H1 (cell line): ENCODE results near the gene ZC3H18. TPM values are rescaled to one million over a fixed set of nuclear protein-coding genes. Genes with fewer than 3 reads are reported as not detected.

Source experiments
- CTCF ChIA-PET: fragments of 300-600 bp; sonication (Branson Sonifier 250); formaldehyde crosslinking; loops from one replicate; lab custom pipeline; 2021; ENCODE audit not compliant: partially characterized antibody; lab: Charles Lee
- POLR2A ChIA-PET: fragments of 300-600 bp; sonication (Branson Sonifier 250); formaldehyde crosslinking; loops from one replicate; lab custom pipeline; 2021; ENCODE audit warnings: inconsistent platforms; ENCODE audit not compliant: partially characterized antibody; lab: Charles Lee
- DNase-seq, 2 experiments: peaks; one replicate each; pipeline versions ENCODE4 v3.0.0 to v3.0.0-alpha.2; 2010 to 2022; ENCODE audit warnings: low spot score in 2 of 2, low read depth in 1 of 2, mixed read lengths in 1 of 2
- FAIRE-seq: peaks from 2 replicates; lab custom pipeline; 2011; peaks lifted over from hg19 to GRCh38; lab: Jason Lieb, UNC
- H2AFZ ChIP-seq: 2 replicates; pipeline ENCODE4 v1.8.1; 2012; ENCODE audit warnings: low read length, inconsistent platforms
- H2AK5ac ChIP-seq: 2 replicates; pipeline ENCODE4 v1.6.1; 2013; ENCODE audit warnings: low read depth, low read length
- H2BK120ac ChIP-seq: replicated peaks from 2 replicates; pipeline ENCODE3; 2013; ENCODE audit warnings: low read depth, low read length, inconsistent platforms
- H2BK12ac ChIP-seq: 2 replicates; pipeline ENCODE4 v1.6.1; 2013; ENCODE audit warnings: low read depth, low read length
- H2BK15ac ChIP-seq: 2 replicates; pipeline ENCODE4 v1.6.1; 2013; ENCODE audit warnings: low read length
- H2BK20ac ChIP-seq: 2 replicates; pipeline ENCODE4 v1.6.1; 2013; ENCODE audit warnings: low read length
- H2BK5ac ChIP-seq: 2 replicates; pipeline ENCODE4 v1.6.1; 2013; ENCODE audit warnings: low read depth, low read length
- H3K14ac ChIP-seq: 2 replicates; pipeline ENCODE4 v1.6.1; 2013; ENCODE audit warnings: inconsistent platforms; ENCODE audit not compliant: insufficient read length
- H3K18ac ChIP-seq: 2 replicates; pipeline ENCODE4 v1.6.1; 2013; ENCODE audit warnings: low read length; ENCODE audit errors: extremely low read depth
- H3K23ac ChIP-seq: 2 replicates; pipeline ENCODE4 v1.6.1; 2013; ENCODE audit warnings: inconsistent platforms; ENCODE audit not compliant: insufficient read length
- H3K23me2 ChIP-seq: 2 replicates; pipeline ENCODE4 v1.6.1; 2013; ENCODE audit warnings: low read depth, low read length
- H3K27ac ChIP-seq: 2 replicates; pipeline ENCODE4 v1.6.1; 2011; ENCODE audit warnings: low read depth, low read length, inconsistent platforms
- H3K27me3 ChIP-seq, 4 experiments: replicated peaks in 1 of 4; 1 replicate in 1 of 4; 2 replicates in 3 of 4; pipeline versions ENCODE4 v1.6.1 to v1.8.1; 2011 to 2013; ENCODE audit warnings: low read length in 3 of 4, mild to moderate bottlenecking in 3 of 4, inconsistent platforms in 2 of 4, mixed read lengths in 2 of 4, moderate library complexity in 1 of 4; ENCODE audit not compliant: control insufficient read depth in 3 of 4, insufficient read depth in 3 of 4; ENCODE audit errors: extremely low read depth in 1 of 4
- H3K36me3 ChIP-seq, 4 experiments: 2 replicates each; pipeline versions ENCODE4 v1.6.1 to v1.8.1; 2011 to 2013; ENCODE audit warnings: mild to moderate bottlenecking in 4 of 4, low read length in 3 of 4, moderate library complexity in 2 of 4, control low read depth in 1 of 4, inconsistent platforms in 1 of 4; ENCODE audit not compliant: insufficient read depth in 4 of 4, control insufficient read depth in 2 of 4
- H3K4ac ChIP-seq: replicated peaks from 2 replicates; pipeline ENCODE3; 2013; ENCODE audit warnings: low read length, low read depth, mixed read lengths, inconsistent platforms; ENCODE audit not compliant: insufficient read length
- H3K4me1 ChIP-seq, 4 experiments: replicated peaks in 1 of 4; 1 replicate in 1 of 4; 2 replicates in 3 of 4; pipeline versions ENCODE4 v1.6.1 to v1.8.1; 2011 to 2013; ENCODE audit warnings: low read length in 3 of 4, inconsistent platforms in 2 of 4, mixed read lengths in 1 of 4; ENCODE audit not compliant: insufficient read depth in 4 of 4, control insufficient read depth in 3 of 4
- H3K4me2 ChIP-seq, 2 experiments: 2 replicates each; pipeline versions ENCODE4 v1.6.1 to v1.8.1; 2011 to 2013; ENCODE audit warnings: low read depth in 2 of 2, low read length in 2 of 2, control low read depth in 1 of 2, inconsistent platforms in 1 of 2, mild to moderate bottlenecking in 1 of 2; ENCODE audit not compliant: insufficient read depth in 1 of 2
- H3K4me3 ChIP-seq, 4 experiments: fragments of 200-600, 300-600 bp in 1 of 4; sonication (generic), shearing (Covaris generic), sonication (Bioruptor Twin) in 1 of 4; 2 replicates each; pipeline versions ENCODE4 v1.5.1 to v1.8.1; 2011 to 2016; ENCODE audit warnings: low read length in 4 of 4, low read depth in 3 of 4, control low read depth in 2 of 4, inconsistent platforms in 2 of 4, mild to moderate bottlenecking in 2 of 4, mixed read lengths in 1 of 4, moderate library complexity in 1 of 4; ENCODE audit not compliant: insufficient read depth in 2 of 4; ENCODE audit errors: extremely low read depth in 1 of 4
- H3K56ac ChIP-seq: replicated peaks from 2 replicates; pipeline ENCODE3; 2013; ENCODE audit warnings: low read depth, mild to moderate bottlenecking, mixed read lengths, low read length, inconsistent platforms; ENCODE audit not compliant: insufficient read length
- H3K79me1 ChIP-seq: 2 replicates; pipeline ENCODE4 v1.6.1; 2013; ENCODE audit warnings: low read depth, low read length, control low read depth
- H3K79me2 ChIP-seq, 2 experiments: 2 replicates each; pipeline versions ENCODE4 v1.6.1 to v1.8.1; 2012 to 2013; ENCODE audit warnings: low read length in 2 of 2, mild to moderate bottlenecking in 2 of 2, inconsistent platforms in 1 of 2; ENCODE audit not compliant: insufficient read depth in 2 of 2, control insufficient read depth in 1 of 2
- H3K9ac ChIP-seq, 4 experiments: replicated peaks in 1 of 4; 1 replicate in 1 of 4; 2 replicates in 3 of 4; pipeline versions ENCODE4 v1.6.1 to v1.8.1; 2011 to 2013; ENCODE audit warnings: low read depth in 3 of 4, low read length in 3 of 4, control low read depth in 2 of 4, mild to moderate bottlenecking in 2 of 4, moderate library complexity in 2 of 4, inconsistent platforms in 1 of 4; ENCODE audit errors: extremely low read depth in 1 of 4
- H3K9me3 ChIP-seq, 2 experiments: 2 replicates each; pipeline versions ENCODE4 v1.6.1 to v1.8.1; 2012 to 2013; ENCODE audit warnings: mild to moderate bottlenecking in 2 of 2, moderate library complexity in 2 of 2, control low read depth in 1 of 2, inconsistent platforms in 1 of 2, low read depth in 1 of 2, low read length in 1 of 2, mixed read lengths in 1 of 2; ENCODE audit not compliant: insufficient read depth in 2 of 2
- H4K20me1 ChIP-seq, 2 experiments: replicated peaks in 1 of 2; 2 replicates each; pipeline versions ENCODE3 to v1.8.1; 2011 to 2013; ENCODE audit warnings: inconsistent platforms in 2 of 2, low read length in 2 of 2, mild to moderate bottlenecking in 1 of 2; ENCODE audit not compliant: insufficient read depth in 2 of 2, control insufficient read depth in 1 of 2
- H4K5ac ChIP-seq: 2 replicates; pipeline ENCODE4 v1.6.1; 2013; ENCODE audit warnings: low read length, low read depth, mixed read lengths, inconsistent platforms; ENCODE audit not compliant: insufficient read length
- H4K8ac ChIP-seq: 2 replicates; pipeline ENCODE4 v1.8.0; 2013; ENCODE audit warnings: mild to moderate bottlenecking, moderate library complexity, low read length, inconsistent platforms; ENCODE audit not compliant: insufficient read depth; ENCODE audit errors: extremely low read depth
- H4K91ac ChIP-seq: replicated peaks from 2 replicates; pipeline ENCODE3; 2013; ENCODE audit warnings: low read length, mixed read lengths, inconsistent platforms; ENCODE audit not compliant: insufficient read length
- BCL11A ChIP-seq, 2 experiments: IDR thresholded peaks; one replicate each; pipeline ENCODE4 v1.6.1; 2011; ENCODE audit warnings: low read depth in 2 of 2, low read length in 2 of 2, mild to moderate bottlenecking in 2 of 2
- BRCA1 ChIP-seq: IDR thresholded peaks from 2 replicates; pipeline ENCODE4 v1.6.1; 2012; ENCODE audit warnings: low read depth, low read length, improper control_type of control experiment
- CHD2 ChIP-seq: IDR thresholded peaks from 2 replicates; pipeline ENCODE4 v1.6.1; 2012; ENCODE audit warnings: low read length, improper control_type of control experiment
- CREB1 ChIP-seq: IDR thresholded peaks from 2 replicates; pipeline ENCODE4 v1.6.1; 2012; ENCODE audit warnings: inconsistent platforms
- CTBP2 ChIP-seq: IDR thresholded peaks from 2 replicates; pipeline ENCODE4 v1.7.0; 2011; ENCODE audit warnings: borderline replicate concordance, mild to moderate bottlenecking, moderate library complexity, mixed read lengths, low read length; ENCODE audit not compliant: insufficient read depth, insufficient read length
- HDAC6 ChIP-seq: IDR thresholded peaks from one replicate; pipeline ENCODE4 v1.7.1; 2012; ENCODE audit warnings: low read depth, mild to moderate bottlenecking, inconsistent platforms, low read length, moderate library complexity
- KDM5A ChIP-seq: fragments of 200-600 bp; IDR thresholded peaks from 2 replicates; pipeline ENCODE4 v1.7.1; 2012; ENCODE audit warnings: mild to moderate bottlenecking, low read length, inconsistent platforms, mixed read lengths
- PHF8 ChIP-seq: fragments of 200-600 bp; sonication (generic); conservative IDR thresholded peaks from 2 replicates; pipeline ENCODE4 v1.7.1; 2012; ENCODE audit warnings: low read depth, mild to moderate bottlenecking, inconsistent platforms, low read length, moderate library complexity
- RBBP5 ChIP-seq: IDR thresholded peaks from 2 replicates; pipeline ENCODE4 v1.7.1; 2012; ENCODE audit warnings: low read depth, mild to moderate bottlenecking, inconsistent platforms, low read length, moderate library complexity, borderline replicate concordance
- RFX5 ChIP-seq: IDR thresholded peaks from 2 replicates; pipeline ENCODE4 v1.6.1; 2011; ENCODE audit warnings: low read depth, low read length, improper control_type of control experiment, borderline replicate concordance
- SP1 ChIP-seq: IDR thresholded peaks from 2 replicates; pipeline ENCODE4 v1.6.1; 2011; ENCODE audit warnings: low read depth, low read length
- SP2 ChIP-seq: IDR thresholded peaks from 2 replicates; pipeline ENCODE4 v1.6.1; 2012; ENCODE audit warnings: mild to moderate bottlenecking, low read length, inconsistent platforms
- TBP ChIP-seq: IDR thresholded peaks from 2 replicates; pipeline ENCODE4 v1.6.1; 2011; ENCODE audit warnings: low read depth, low read length, improper control_type of control experiment
- TCF12 ChIP-seq: IDR thresholded peaks from 2 replicates; pipeline ENCODE4 v1.6.1; 2011; ENCODE audit warnings: low read depth, mild to moderate bottlenecking, low read length
- WGBS, 2 experiments: shearing (Covaris generic) in 1 of 2; methylation state at CpG; one replicate each; pipeline versions ENCODE4 v1.1.6 to v1.1.7; 2013 to 2015; ENCODE audit warnings: low lambda C conversion rate in 2 of 2, mixed read lengths in 2 of 2, inconsistent platforms in 1 of 2, low coverage in 1 of 2, missing lambda C conversion rate in 1 of 2; ENCODE audit not compliant: insufficient replicate concordance in 2 of 2, insufficient coverage in 1 of 2, insufficient read length in 1 of 2; ENCODE audit errors: extremely low coverage in 1 of 2, missing lambda C conversion rate in 1 of 2; 5-methylcytosine and 5-hydroxymethylcytosine counted together
- polyA plus RNA-seq, 7 experiments: library from polyadenylated mRNA; depleted of rRNA in 3 of 7; stranded (reverse) in 5 of 7; unstranded in 2 of 7; fragments of >200 nt in 5 of 7; fragments of 200-250 nt in 2 of 7; gene quantifications; 1 replicate in 5 of 7; 2 replicates in 1 of 7; 4 replicates in 1 of 7; pipeline versions ENCODE4 v1.2.1 to v1.2.3, GENCODE V29; 2011 to 2013; ENCODE audit warnings: missing spikeins in 2 of 7, mixed read lengths in 2 of 7
- total RNA-seq: library from RNA; stranded (reverse); fragmentation: NEBNext Ultra II Directional; extraction: Animal tissue kit (Norgen Biotek cat#: 25700); gene quantifications from 2 replicates; pipeline ENCODE4 v1.2.1, GENCODE V29; 2021

Gene ZC3H18
- total and polyA plus RNA-seq, 2 of the 8 experiments (the other 6 are each of a cell fraction or from before 2014, with no cell fraction given): 12.1 to 73.2 TPM

DNA sequence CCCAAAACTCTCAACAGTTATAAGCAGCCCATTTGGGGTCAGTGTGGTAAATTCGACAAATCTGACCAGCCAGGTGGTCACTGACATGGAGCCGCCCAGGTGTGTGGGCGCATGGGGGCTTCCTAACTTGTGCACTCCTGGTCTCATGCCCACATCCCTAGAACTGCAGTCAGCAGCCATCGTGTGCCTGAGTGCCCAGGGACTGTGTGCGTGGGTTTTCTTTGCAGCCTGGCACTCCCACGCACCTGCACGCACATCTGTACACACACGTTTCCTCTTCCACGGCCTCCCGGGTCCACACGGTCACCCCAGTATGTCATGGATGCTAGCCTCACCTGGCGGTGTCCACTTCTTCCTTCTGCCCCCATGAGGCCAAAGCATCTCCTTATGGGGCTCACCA lies 38.9 kb upstream of the ZC3H18 start:
- 83% methylated on average over 12 of the region's 12 CpGs; no CpG with 5 or more reads in 1 of the 2 experiments for WGBS, 2 experiments
- H3K4me1 ChIP-seq: peaks cover 0 to 22% (median 10%) of the 10 kb centered on the region in 4 experiments; a peak in 6 of 7 replicates
- peaks cover 0 to 16% of the 10 kb centered on the region in 2 experiments for H4K20me1 ChIP-seq
- no peak overlapping the region for H3K18ac ChIP-seq
- no peak overlapping the region for H4K91ac ChIP-seq
- no peak overlapping the region for H2AFZ ChIP-seq
- no peak overlapping the region for H3K23ac ChIP-seq
- no peak overlapping the region for H3K4ac ChIP-seq
- H3K79me2 ChIP-seq: no peaks in the 10 kb centered on the region
- no peaks in the 10 kb centered on the region for H3K9me3 ChIP-seq
- H3K27ac ChIP-seq: no peak overlapping the region
- no peak overlapping the region for H2BK5ac ChIP-seq
- H2BK15ac ChIP-seq: no peak overlapping the region
- POLR2A ChIA-PET: interaction anchor here (1.0 to 2.6 kb wide), 2 partner anchors 11 to 18 kb away, joined by 3 to 9 read pairs; no protein-coding TSS in a partner anchor
- H2BK12ac ChIP-seq: no peak overlapping the region
- no peak overlapping the region for H4K8ac ChIP-seq
- DNase-seq: no peak
- H3K36me3 ChIP-seq: no peaks in the 10 kb centered on the region; a peak in 1 of 8 replicates
- no peaks in the 10 kb centered on the region for H3K27me3 ChIP-seq
- peaks cover 10% of the 10 kb centered on the region; the same call in 1 of the 2 replicates for H3K23me2 ChIP-seq
- H4K5ac ChIP-seq: no peak overlapping the region
- CTCF ChIA-PET: interaction anchor here (1.2 to 2.0 kb wide), 4 partner anchors 88 to 96 kb away, joined by 3 to 9 read pairs (median 5); no protein-coding TSS in a partner anchor
- H3K14ac ChIP-seq: no peak overlapping the region
- H2BK120ac ChIP-seq: no peak overlapping the region
- H3K9ac ChIP-seq: no peak overlapping the region; a peak in 1 of 7 replicates
- H3K4me3 ChIP-seq: no peak overlapping the region
- H2AK5ac ChIP-seq: no peak overlapping the region
- H2BK20ac ChIP-seq: no peak overlapping the region
- no peak overlapping the region for H3K56ac ChIP-seq
- 0 out of 2 replicates have a peak, but pooled peaks cover 4% of the 10 kb centered on the region for H3K79me1 ChIP-seq
- FAIRE-seq: no peak
- H3K4me2 ChIP-seq: no peak overlapping the region
- no peak for TF ChIP-seq CTBP2
- TF ChIP-seq TBP: no peak
- TF ChIP-seq SP1: no peak
- no peak for TF ChIP-seq RFX5
- TF ChIP-seq CREB1: no peak
- TF ChIP-seq SP2: no peak
- no peak for TF ChIP-seq BCL11A (IDR thresholded peaks at IDR 0.05; ENCODE audit: low read depth in 2 of 2, low read length in 2 of 2)
- TF ChIP-seq PHF8: no peak
- TF ChIP-seq CHD2: no peak
- TF ChIP-seq RBBP5: no peak
- TF ChIP-seq HDAC6: no peak
- TF ChIP-seq KDM5A: no peak
- TF ChIP-seq BRCA1: no peak
- no peak for TF ChIP-seq TCF12
